Measurements from ENCODE around the gene RB1.

GRCh38 chr13:48320891-48321510 is 17.4 kb downstream of the RB1 start:
- TF ChIP-seq CTCF (IDR thresholded peaks at IDR 0.05) (no peak), RAD21 (conservative IDR thresholded peaks at IDR 0.05 in 1 of 2, IDR thresholded peaks at IDR 0.05 in 1 of 2) (no peak), FOSL2 (IDR thresholded peaks at IDR 0.05) (no peak), FOSL2 (CRISPR knock-in tag; IDR thresholded peaks at IDR 0.05) (no peak), POLR2A (IDR thresholded peaks at IDR 0.05; ENCODE audit: low read length) (no peak), BHLHE40 (IDR thresholded peaks at IDR 0.05; ENCODE audit: low read depth, low read length) (no peak), MAX (IDR thresholded peaks at IDR 0.05) (no peak)

Measured in A549 (cell line).